ENCODE data around the gene DEPDC5.

DEPDC5 gene

GRCh38 chr22:31933406-31933805 lies 179.6 kb downstream of the DEPDC5 start:
- DNase-seq: no peak

- no peak for DNase-seq
Measured at GRCh38 chr22:31933816-31934482, 180.1 kb downstream of the DEPDC5 start.

GRCh38 chr22:31935961-31936635 lies 182.3 kb downstream of the DEPDC5 start:
- no peak for DNase-seq

- DNase-seq: no peak
Measured at GRCh38 chr22:31937341-31937740, 183.5 kb downstream of the DEPDC5 start.

- no peak for DNase-seq
Measured at GRCh38 chr22:31938296-31938695, 184.5 kb downstream of the DEPDC5 start.

GRCh38 chr22:31940506-31940905 lies 186.7 kb downstream of the DEPDC5 start:
- no peak for DNase-seq

- no peak for DNase-seq
Measured at GRCh38 chr22:31942091-31942490, 188.3 kb downstream of the DEPDC5 start.

GRCh38 chr22:31943206-31943977 lies 189.6 kb downstream of the DEPDC5 start:
- no peak for DNase-seq

- peak; percentile 90 for DNase-seq
Measured at GRCh38 chr22:31943978-31944699, 190.3 kb downstream of the DEPDC5 start, which contains the start of gene YWHAH. Gene YWHAH (plus strand): TSS chr22:31944535. CDS start chr22:31944734, 199 bp downstream.

- no peak for DNase-seq
Measured at GRCh38 chr22:31944700-31945442, 191.1 kb downstream of the DEPDC5 start.

GRCh38 chr22:31945443-31945855 lies 191.6 kb downstream of the DEPDC5 start:
- DNase-seq: no peak

GRCh38 chr22:31945971-31946680 lies 192.3 kb downstream of the DEPDC5 start:
- no peak for DNase-seq

- DNase-seq: no peak
Measured at GRCh38 chr22:31947296-31947695, 193.5 kb downstream of the DEPDC5 start.

- DNase-seq: no peak
Measured at GRCh38 chr22:31948002-31948401, 194.2 kb downstream of the DEPDC5 start.

- DNase-seq: no peak
Measured at GRCh38 chr22:31950226-31950625, 196.4 kb downstream of the DEPDC5 start.

- no peak for DNase-seq
Measured at GRCh38 chr22:31951194-31952093, 197.6 kb downstream of the DEPDC5 start.

- no peak for DNase-seq
Measured at GRCh38 chr22:31952094-31952401, 198.2 kb downstream of the DEPDC5 start.

- DNase-seq: no peak
Measured at GRCh38 chr22:31952472-31952871, 198.7 kb downstream of the DEPDC5 start.

- DNase-seq: no peak
Measured at GRCh38 chr22:31953261-31953660, 199.4 kb downstream of the DEPDC5 start.
